HepG2 (cell line): ENCODE data around the gene PIP4K2B. TPM values are rescaled to one million over a fixed set of nuclear protein-coding genes. Genes with fewer than 3 reads are reported as not detected.
A peak's percentile ranks its signal among the peaks of the same experiment; 100 is the strongest.

Source experiments
- ARNT ChIP-seq: fragments of 450-650 bp; IDR thresholded peaks from 2 replicates; pipeline ENCODE4 v1.6.1; 2017
- CHD4 ChIP-seq: fragments of 200-600 bp; sonication (generic); IDR thresholded peaks from 2 replicates; pipeline ENCODE4 v1.7.0; 2017; ENCODE audit warnings: mild to moderate bottlenecking, low read length, borderline replicate concordance
- DMAP1 ChIP-seq: IDR thresholded peaks from 2 replicates; pipeline ENCODE4 v1.6.1; 2016
- HHEX ChIP-seq: IDR thresholded peaks from 2 replicates; pipeline ENCODE4 v1.6.1; 2016; ENCODE audit warnings: control low read depth
- IKZF5 ChIP-seq: IDR thresholded peaks from 2 replicates; pipeline ENCODE4 v1.6.1; 2018; ENCODE audit warnings: missing genetic modification reagents, mild to moderate bottlenecking, missing compliant biosample characterization
- KDM1A ChIP-seq: IDR thresholded peaks from 2 replicates; pipeline ENCODE4 v1.6.1; 2016; ENCODE audit warnings: missing compliant biosample characterization
- MAZ ChIP-seq, 2 experiments: sonication (generic) in 1 of 2; formaldehyde crosslinking in 1 of 2; IDR thresholded peaks; 2 replicates each; pipeline versions ENCODE4 v1.5.0 to v1.6.1; 2012 to 2020; ENCODE audit warnings: low read depth in 2 of 2, mild to moderate bottlenecking in 2 of 2, borderline replicate concordance in 1 of 2, improper control_type of control experiment in 1 of 2, low read length in 1 of 2, missing genetic modification reagents in 1 of 2, moderate library complexity in 1 of 2
- MIXL1 ChIP-seq: IDR thresholded peaks from 2 replicates; pipeline ENCODE4 v1.6.1; 2016
- NR1H2 ChIP-seq: sonication (generic); formaldehyde crosslinking; IDR thresholded peaks from 2 replicates; pipeline ENCODE4 v1.8.1; 2022; ENCODE audit warnings: low read depth, missing genetic modification reagents, borderline replicate concordance
- PHF21A ChIP-seq: sonication (generic); formaldehyde crosslinking; IDR thresholded peaks from 2 replicates; pipeline ENCODE4 v1.5.0; 2020; ENCODE audit warnings: mild to moderate bottlenecking, missing genetic modification reagents
- PHF5A ChIP-seq: IDR thresholded peaks from one replicate; pipeline ENCODE4 v1.6.1; 2018; ENCODE audit warnings: low read depth, missing genetic modification reagents; ENCODE audit not compliant: unreplicated experiment
- PRMT3 ChIP-seq: sonication (generic); formaldehyde crosslinking; IDR thresholded peaks from 2 replicates; pipeline ENCODE4 v1.8.1; 2022; ENCODE audit warnings: low read depth, mild to moderate bottlenecking, moderate library complexity, missing genetic modification reagents, borderline replicate concordance
- RNF2 ChIP-seq: fragments of 450-650 bp; conservative IDR thresholded peaks from 2 replicates; pipeline ENCODE4 v1.6.1; 2016; ENCODE audit warnings: low read depth
- THYN1 ChIP-seq: sonication (generic); formaldehyde crosslinking; IDR thresholded peaks from 2 replicates; pipeline ENCODE4 v1.8.1; 2023; ENCODE audit warnings: low read depth, mild to moderate bottlenecking, moderate library complexity, missing genetic modification reagents, borderline replicate concordance
- TSC22D2 ChIP-seq: sonication (generic); formaldehyde crosslinking; IDR thresholded peaks from 2 replicates; pipeline ENCODE4 v1.5.1; 2020; ENCODE audit warnings: missing genetic modification reagents, mild to moderate bottlenecking, borderline replicate concordance
- ZFP1 ChIP-seq: IDR thresholded peaks from 2 replicates; pipeline ENCODE4 v1.6.1; 2016
- ZNF12 ChIP-seq: sonication (generic); formaldehyde crosslinking; IDR thresholded peaks from 2 replicates; pipeline ENCODE4 v1.5.0; 2020; ENCODE audit warnings: missing genetic modification reagents
- ZNF225 ChIP-seq: sonication (generic); formaldehyde crosslinking; IDR thresholded peaks from 2 replicates; pipeline ENCODE4 v1.4.0; 2020; ENCODE audit warnings: mild to moderate bottlenecking, missing genetic modification reagents
- ZNF234 ChIP-seq: sonication (generic); formaldehyde crosslinking; conservative IDR thresholded peaks from 2 replicates; pipeline ENCODE4 v1.5.1; 2020; ENCODE audit warnings: mild to moderate bottlenecking, missing genetic modification reagents
- ZNF264 ChIP-seq: sonication (generic); formaldehyde crosslinking; IDR thresholded peaks from 2 replicates; pipeline ENCODE4 v1.4.0; 2020; ENCODE audit warnings: missing genetic modification reagents
- ZNF562 ChIP-seq: sonication (generic); formaldehyde crosslinking; IDR thresholded peaks from 2 replicates; pipeline ENCODE4 v1.8.0; 2022; ENCODE audit warnings: missing genetic modification reagents, borderline replicate concordance
- ZNF598 ChIP-seq: sonication (generic); formaldehyde crosslinking; IDR thresholded peaks from 2 replicates; pipeline ENCODE4 v1.5.1; 2020; ENCODE audit warnings: mild to moderate bottlenecking, missing genetic modification reagents, borderline replicate concordance
- ZSCAN30 ChIP-seq: sonication (generic); formaldehyde crosslinking; IDR thresholded peaks from 2 replicates; pipeline ENCODE4 v1.5.0; 2020; ENCODE audit warnings: mild to moderate bottlenecking, missing genetic modification reagents
- polyA plus RNA-seq, 8 experiments: library from polyadenylated mRNA; depleted of rRNA in 3 of 8; stranded (reverse) in 7 of 8; unstranded in 1 of 8; fragments of >200 nt; fragmentation: Illumina TruSeq in 4 of 8; extraction: Trizol in 4 of 8; gene quantifications; 2 replicates each; pipeline versions ENCODE4 v1.2.1 to v1.2.3, GENCODE V29; 2011 to 2016; ENCODE audit warnings: low read depth in 4 of 8, missing spikeins in 1 of 8, mixed read lengths in 1 of 8; ENCODE audit not compliant: insufficient read depth in 1 of 8
- total RNA-seq, 5 experiments: library from RNA; depleted of rRNA; stranded (reverse); fragments of >200 nt; fragmentation: Illumina TruSeq; extraction: Trizol; gene quantifications; 2 replicates each; pipeline ENCODE4 v1.2.3, GENCODE V29; 2016; ENCODE audit warnings: low read depth in 1 of 5
- TF ChIP-seq, protein P1 (sequence below): sonication (generic); formaldehyde crosslinking; IDR thresholded peaks from 2 replicates; pipeline ENCODE4 v1.4.0; 2020; ENCODE audit warnings: missing genetic modification reagents, borderline replicate concordance
- TF ChIP-seq, protein P2 (sequence below): IDR thresholded peaks from 2 replicates; pipeline ENCODE4 v1.6.1; 2016; ENCODE audit warnings: mild to moderate bottlenecking, missing biosample characterization, missing genetic modification reagents
- TF ChIP-seq, protein P3 (sequence below): sonication (generic); formaldehyde crosslinking; conservative IDR thresholded peaks from 2 replicates; pipeline ENCODE4 v1.4.0; 2020; ENCODE audit warnings: missing genetic modification reagents

The PIP4K2B gene
- total and polyA plus RNA-seq, 2 of the 13 experiments (the other 11 are each of a cell fraction or from before 2014, with no cell fraction given), result 20.4 to 54.0 TPM

- no peak; the same call in 1 of the 2 replicates for TF ChIP-seq RNF2
- 0 out of 2 replicates have a peak, but pooled peaks have one; percentile 9 for TF ChIP-seq CHD4
- peak; percentile 68 for TF ChIP-seq TSC22D2 (CRISPR knock-in tag)
- TF ChIP-seq ZNF12 (CRISPR knock-in tag), result peak; percentile 35
- TF ChIP-seq IKZF5 (CRISPR knock-in tag), result peak; percentile 87
- TF ChIP-seq PRMT3 (CRISPR knock-in tag), result peak; percentile 87; the same call in 1 of the 2 replicates
- no peak for TF ChIP-seq ZSCAN30 (CRISPR knock-in tag)
- TF ChIP-seq MIXL1, result peak; percentile 67; the same call in 1 of the 2 replicates
- no peak for TF ChIP-seq ARNT
- no peak for TF ChIP-seq THYN1 (CRISPR knock-in tag)
- peak; percentile 93 for TF ChIP-seq PHF5A
- TF ChIP-seq ZNF234 (CRISPR knock-in tag), result no peak
- TF ChIP-seq DMAP1 (CRISPR knock-in tag), result peak; percentile 96
- peak; percentile 53; the same call in 1 of the 2 replicates for TF ChIP-seq ZNF225 (CRISPR knock-in tag)
- TF ChIP-seq MAZ (IDR thresholded peaks at IDR 0.05; ENCODE audit: borderline replicate concordance, low read depth, low read length), result no peak
- peak; percentile 69 for TF ChIP-seq MAZ (CRISPR knock-in tag; IDR thresholded peaks at IDR 0.05; ENCODE audit: low read depth)
- TF ChIP-seq, protein P1, sequence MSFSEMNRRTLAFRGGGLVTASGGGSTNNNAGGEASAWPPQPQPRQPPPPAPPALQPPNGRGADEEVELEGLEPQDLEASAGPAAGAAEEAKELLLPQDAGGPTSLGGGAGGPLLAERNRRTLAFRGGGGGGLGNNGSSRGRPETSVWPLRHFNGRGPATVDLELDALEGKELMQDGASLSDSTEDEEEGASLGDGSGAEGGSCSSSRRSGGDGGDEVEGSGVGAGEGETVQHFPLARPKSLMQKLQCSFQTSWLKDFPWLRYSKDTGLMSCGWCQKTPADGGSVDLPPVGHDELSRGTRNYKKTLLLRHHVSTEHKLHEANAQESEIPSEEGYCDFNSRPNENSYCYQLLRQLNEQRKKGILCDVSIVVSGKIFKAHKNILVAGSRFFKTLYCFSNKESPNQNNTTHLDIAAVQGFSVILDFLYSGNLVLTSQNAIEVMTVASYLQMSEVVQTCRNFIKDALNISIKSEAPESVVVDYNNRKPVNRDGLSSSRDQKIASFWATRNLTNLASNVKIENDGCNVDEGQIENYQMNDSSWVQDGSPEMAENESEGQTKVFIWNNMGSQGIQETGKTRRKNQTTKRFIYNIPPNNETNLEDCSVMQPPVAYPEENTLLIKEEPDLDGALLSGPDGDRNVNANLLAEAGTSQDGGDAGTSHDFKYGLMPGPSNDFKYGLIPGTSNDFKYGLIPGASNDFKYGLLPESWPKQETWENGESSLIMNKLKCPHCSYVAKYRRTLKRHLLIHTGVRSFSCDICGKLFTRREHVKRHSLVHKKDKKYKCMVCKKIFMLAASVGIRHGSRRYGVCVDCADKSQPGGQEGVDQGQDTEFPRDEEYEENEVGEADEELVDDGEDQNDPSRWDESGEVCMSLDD (CRISPR knock-in tag), result peak; percentile 65; the same call in 1 of the 2 replicates
- TF ChIP-seq PHF21A (CRISPR knock-in tag), result peak; percentile 93
- TF ChIP-seq HHEX (CRISPR knock-in tag), result peak; percentile 23; the same call in 1 of the 2 replicates
- no peak for TF ChIP-seq NR1H2 (CRISPR knock-in tag)
- TF ChIP-seq, protein P2, sequence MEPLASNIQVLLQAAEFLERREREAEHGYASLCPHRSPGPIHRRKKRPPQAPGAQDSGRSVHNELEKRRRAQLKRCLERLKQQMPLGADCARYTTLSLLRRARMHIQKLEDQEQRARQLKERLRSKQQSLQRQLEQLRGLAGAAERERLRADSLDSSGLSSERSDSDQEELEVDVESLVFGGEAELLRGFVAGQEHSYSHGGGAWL (CRISPR knock-in tag), result peak; percentile 94
- TF ChIP-seq ZFP1, result 0 out of 2 replicates have a peak, but pooled peaks have one; percentile 16
- TF ChIP-seq ZNF264 (CRISPR knock-in tag), result no peak
- no peak for TF ChIP-seq ZNF562 (CRISPR knock-in tag)
- TF ChIP-seq ZNF598, result peak; percentile 96
- 0 out of 2 replicates have a peak, but pooled peaks have one; percentile 25 for TF ChIP-seq KDM1A (CRISPR knock-in tag)
- TF ChIP-seq, protein P3, sequence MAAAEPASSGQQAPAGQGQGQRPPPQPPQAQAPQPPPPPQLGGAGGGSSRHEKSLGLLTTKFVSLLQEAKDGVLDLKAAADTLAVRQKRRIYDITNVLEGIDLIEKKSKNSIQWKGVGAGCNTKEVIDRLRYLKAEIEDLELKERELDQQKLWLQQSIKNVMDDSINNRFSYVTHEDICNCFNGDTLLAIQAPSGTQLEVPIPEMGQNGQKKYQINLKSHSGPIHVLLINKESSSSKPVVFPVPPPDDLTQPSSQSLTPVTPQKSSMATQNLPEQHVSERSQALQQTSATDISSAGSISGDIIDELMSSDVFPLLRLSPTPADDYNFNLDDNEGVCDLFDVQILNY (CRISPR knock-in tag), result peak; percentile 95
Measured at GRCh38 chr17:38752308-38753070, 46.9 kb downstream of the PIP4K2B start, which contains the start of gene PSMB3 (continued).
